Measurements from ENCODE around the gene PPP1R37.

- TF ChIP-seq, protein P1, sequence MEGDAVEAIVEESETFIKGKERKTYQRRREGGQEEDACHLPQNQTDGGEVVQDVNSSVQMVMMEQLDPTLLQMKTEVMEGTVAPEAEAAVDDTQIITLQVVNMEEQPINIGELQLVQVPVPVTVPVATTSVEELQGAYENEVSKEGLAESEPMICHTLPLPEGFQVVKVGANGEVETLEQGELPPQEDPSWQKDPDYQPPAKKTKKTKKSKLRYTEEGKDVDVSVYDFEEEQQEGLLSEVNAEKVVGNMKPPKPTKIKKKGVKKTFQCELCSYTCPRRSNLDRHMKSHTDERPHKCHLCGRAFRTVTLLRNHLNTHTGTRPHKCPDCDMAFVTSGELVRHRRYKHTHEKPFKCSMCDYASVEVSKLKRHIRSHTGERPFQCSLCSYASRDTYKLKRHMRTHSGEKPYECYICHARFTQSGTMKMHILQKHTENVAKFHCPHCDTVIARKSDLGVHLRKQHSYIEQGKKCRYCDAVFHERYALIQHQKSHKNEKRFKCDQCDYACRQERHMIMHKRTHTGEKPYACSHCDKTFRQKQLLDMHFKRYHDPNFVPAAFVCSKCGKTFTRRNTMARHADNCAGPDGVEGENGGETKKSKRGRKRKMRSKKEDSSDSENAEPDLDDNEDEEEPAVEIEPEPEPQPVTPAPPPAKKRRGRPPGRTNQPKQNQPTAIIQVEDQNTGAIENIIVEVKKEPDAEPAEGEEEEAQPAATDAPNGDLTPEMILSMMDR (IDR thresholded peaks at IDR 0.05; ENCODE audit: poor library complexity): no peak
- TF ChIP-seq EZH2phosphoT487 (IDR thresholded peaks at IDR 0.05; ENCODE audit: low read depth, severe bottlenecking, unreplicated experiment) (no peak), EZH2 (IDR thresholded peaks at IDR 0.05; ENCODE audit: borderline replicate concordance) (no peak)
Measured at GRCh38 chr19:45121827-45122345, 28.9 kb downstream of the PPP1R37 start.
